HG03565 (cell line): ENCODE measurements around the gene BNC1.
"Not testable (repeated sequence)": the region's sequence is repeated elsewhere in the genome, so short reads cannot be mapped to it uniquely, and the experiment has no call there.

ENCODE experiments used
- ATAC-seq: cut with Tn5 transposase; IDR thresholded peaks from one replicate; pipeline ENCODE4 v1.9.1; 2021; ENCODE audit warnings: mild to moderate bottlenecking, moderate library complexity; ENCODE audit not compliant: unreplicated experiment

BNC1 gene

DNA sequence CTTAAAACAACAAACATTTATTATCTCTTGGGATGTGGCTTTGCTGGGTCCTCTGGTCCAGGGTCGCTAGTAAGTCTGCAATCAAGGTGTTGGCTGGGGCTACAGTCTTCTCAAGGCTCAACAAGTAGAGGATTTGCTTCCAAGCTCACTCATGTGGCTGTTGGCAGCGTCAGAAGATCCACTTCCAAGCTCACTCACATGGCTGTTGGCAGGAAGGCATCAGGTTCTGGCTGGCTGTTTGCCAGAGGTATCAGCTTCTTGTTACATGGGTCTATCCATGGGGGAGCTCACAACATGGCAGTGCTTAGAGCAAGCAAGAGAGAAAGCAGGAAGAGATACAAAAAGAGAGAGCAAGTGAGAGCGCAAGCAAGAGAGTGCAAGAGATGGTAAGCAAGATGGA is 15.0 kb upstream of the BNC1 start:
- no peak for ATAC-seq

DNA sequence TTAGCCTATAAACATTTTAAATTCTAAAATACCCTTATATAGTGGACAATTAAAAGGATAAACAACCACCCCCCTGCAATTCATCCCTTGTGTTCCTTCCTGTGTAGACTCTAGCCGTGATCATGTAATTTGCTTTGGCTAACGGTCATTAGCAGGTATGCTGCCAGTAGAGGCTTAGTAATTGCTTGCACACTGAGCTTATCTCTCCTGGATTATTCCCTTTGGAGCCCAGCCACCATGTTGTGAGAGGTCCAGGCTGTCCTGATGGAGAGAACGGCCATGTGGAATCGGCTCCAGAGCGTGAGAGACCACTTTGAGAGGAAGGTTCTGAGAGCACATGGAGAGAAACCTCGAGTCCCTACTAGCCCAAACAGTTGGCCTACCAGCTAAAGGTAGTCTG is 11.0 kb upstream of the BNC1 start:
- no peak for ATAC-seq

DNA sequence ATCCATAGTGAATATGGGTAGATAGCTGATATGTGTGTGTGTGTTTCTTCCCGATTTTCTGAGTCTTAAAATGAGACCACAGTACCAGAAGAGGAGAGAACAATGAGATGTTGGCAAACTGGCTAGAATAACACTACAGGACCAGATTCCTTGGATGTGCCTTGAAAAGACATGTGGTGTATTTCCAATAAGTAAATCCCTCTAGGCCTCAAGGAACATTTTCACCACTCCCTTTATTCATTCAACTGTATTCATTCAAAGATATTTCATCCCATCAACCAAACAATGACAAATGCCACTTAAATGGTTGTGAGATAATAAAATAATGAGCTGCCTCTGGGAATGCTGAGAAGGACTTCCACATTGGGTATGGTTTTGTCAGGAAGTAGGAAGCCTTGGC is 8.7 kb upstream of the BNC1 start:
- ATAC-seq = no peak

DNA sequence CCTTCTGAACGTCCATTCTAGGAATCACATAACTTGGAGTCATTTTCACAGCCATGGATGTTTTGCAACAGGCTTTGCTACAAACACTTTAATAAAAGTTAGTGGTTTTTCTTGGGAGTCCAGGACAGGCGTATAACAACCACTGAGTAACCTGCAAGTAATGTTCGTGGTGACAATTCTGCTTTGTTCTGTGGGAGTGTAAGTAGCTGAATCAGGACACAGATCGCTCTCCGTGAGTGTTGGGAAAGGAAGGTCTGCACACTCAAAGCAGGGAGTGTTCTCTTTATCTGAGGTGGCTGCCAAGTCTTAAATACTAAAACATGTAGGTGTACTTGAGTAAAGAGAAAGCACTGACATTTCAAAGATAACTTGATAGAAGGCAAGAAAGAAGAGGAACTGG is 7.9 kb upstream of the BNC1 start:
- ATAC-seq = no peak

DNA sequence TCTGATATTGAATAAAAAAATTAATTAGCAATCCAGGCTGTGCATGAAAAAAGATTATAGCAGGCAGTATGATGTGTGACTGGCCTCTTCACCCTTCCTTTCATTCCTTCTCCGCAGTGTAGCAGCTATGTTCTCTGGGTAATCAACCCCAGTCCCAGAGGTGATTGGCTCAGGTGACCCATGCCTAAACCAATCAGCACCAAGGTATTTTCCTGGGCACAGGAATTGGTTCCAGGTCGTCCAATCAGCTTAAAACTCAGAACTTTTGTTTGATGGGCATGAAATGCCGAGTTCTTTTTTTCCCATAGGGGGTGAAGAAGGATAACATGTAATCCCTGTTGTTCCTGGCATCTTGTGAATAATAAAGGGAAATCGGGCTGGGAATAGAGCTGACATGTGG is 5.8 kb upstream of the BNC1 start:
- no peak for ATAC-seq

DNA sequence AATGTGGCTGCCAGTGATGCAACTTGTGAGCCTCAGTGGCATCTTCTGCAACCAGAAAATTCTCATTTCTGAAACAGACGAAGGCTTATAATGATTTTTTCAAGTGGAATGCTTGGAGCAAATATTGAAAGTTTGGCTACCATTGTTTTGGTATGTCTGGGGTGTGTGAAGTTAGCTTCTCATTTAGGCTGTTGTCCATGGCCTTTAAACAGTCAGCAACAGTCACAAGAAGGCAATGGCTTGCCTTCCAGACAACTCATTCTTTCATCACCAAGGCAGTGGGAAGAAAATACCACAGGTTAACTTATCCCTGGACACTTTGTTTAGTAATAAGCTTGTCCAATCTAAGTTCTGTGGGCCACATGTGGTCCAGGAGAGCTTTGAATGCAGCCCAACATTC is 4.7 kb upstream of the BNC1 start:
- ATAC-seq = no peak

DNA sequence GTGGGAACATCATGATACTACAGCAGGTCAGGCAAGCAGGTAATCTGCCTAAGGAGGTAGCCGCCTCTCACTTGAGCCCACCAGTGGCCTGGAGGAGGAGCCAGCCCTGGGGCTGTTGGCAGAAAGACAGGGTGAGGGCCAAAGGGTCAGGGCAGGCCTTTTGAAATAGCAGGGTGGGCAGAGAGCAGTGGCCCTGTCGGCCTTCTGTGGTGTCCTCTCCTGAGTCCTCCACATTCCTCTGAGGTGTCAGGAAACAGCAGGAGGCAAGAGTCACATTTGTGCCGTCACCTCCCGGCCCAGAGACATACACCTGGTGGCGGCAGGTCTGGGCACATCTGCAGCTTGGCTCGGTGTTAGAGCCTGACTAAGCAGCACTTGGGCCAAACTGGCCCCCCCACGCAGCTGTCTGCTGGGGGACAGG is 3.9 kb upstream of the BNC1 start:
- ATAC-seq = no peak

DNA sequence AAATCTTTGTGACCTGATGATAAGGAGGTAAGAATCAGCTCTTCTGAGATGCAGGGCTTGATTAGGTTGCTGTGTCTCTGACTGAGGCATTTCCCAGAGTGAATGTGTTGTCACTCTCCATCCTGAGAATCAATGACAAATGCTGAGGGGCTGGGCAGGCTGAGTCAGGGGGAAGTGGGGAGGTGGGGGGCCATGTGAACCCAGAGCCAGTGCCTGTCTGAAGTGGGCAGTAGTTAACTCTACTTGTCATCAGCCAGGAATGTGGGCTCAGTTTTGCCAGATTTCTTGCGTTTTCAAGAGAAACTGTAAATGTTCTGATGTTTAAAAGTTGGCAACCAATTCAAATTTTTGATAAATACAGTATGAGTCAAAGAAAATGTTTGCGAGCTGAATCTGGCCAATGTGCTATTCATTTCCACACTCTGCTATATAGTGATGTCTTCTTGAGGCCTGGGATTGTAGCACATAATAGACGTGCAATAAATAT is 3.1 kb upstream of the BNC1 start:
- no peak for ATAC-seq

DNA sequence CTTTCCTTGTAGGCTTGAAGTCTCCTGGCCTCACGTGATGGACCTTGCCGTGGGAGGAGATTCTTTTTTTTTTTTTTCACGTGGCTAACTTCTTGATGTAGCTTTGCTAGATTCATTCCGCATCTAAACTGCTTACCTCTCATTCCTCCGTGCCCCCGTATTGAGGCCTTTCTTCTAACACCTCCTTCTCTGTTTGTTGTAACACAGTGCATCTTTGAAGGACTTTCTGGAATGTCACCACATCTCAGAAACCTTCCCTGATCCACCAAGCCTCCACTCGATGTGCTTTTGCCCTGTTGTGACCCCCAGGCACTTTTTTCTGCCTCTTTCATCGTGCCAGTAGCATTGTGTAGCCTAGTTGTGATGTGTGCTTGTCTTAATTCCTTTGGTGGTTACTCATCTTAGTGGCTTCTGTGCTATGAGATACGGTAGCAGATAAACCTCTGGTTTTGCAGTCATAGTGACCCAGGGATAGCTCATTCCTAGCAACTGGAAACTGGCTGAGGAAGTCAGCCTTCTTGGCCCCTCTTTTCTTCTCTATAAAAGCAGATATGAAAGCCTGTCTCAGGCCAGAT is 1.6 kb upstream of the BNC1 start:
- ATAC-seq = no peak

DNA sequence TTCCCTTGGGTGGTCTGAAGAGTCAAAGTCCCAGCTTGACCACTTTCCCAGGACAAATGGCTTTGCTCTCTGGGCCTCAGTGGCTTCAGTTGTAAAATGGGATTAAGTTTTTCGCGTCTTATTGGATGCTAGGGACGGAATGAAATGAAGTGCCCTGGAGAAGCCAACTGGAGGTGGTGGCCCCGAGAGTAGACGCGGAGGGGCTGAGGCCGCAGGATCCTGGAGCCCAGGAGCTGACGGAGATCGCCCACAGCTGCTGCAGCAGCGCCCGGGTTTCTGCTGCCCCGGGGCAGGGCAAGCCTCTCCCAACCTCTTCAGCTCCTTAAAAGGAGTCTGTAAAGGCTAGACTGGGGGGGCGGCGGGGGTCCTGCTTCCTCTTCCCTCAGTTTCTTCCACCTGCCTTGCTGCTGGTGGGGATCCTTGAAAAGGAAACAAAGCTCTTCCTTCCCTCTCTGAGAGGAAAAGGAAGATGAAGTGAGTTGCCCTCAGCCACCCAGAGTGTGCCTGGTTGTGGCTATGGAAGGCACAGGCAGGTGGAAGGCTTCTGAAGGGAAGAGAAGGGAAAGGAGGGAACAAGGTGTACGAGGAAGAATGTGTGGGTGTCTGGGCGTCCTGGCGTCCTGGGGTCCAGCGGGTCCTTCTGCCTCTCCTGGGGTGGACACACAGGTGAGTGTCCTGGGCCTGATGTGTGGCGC is 967 bp upstream of the BNC1 start:
- no peak for ATAC-seq

DNA sequence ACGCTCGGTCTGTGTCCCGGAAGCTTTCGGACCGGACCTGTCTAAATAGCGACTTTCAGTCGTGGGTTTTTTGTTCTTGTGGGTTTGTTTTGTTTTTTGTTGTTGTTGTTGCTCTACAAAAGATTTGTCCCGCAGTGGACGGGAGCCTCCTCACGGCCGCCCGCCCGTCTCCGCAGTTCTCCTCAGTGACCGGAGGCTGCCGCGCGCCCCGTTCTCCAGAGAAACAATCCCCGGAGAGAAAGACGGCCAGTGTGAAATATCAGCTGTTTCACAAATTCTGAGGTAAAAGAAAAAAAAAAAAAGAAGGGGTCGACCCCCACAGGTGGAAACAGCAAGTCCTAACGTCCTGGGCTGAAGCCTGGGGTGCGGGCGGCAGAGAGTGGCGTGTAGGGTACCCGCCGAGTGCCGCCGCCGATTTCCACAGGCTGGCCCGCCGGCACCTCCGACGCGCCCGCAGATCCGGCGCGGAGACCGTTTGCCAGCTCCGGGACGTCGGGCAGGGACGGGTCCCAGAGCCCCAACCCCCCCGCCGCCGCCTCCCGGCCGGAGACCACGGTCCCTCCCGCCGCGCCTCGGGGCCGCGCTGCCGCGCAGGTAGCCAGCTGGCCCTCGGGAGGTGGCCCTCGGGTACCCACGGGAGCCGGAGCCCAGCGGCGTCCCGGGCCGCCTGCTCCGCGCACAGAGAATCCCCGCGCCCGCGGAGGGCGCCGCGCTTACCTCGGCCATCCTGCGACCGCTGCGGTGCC is 478 bp downstream of the BNC1 start:
- ATAC-seq = no peak

DNA sequence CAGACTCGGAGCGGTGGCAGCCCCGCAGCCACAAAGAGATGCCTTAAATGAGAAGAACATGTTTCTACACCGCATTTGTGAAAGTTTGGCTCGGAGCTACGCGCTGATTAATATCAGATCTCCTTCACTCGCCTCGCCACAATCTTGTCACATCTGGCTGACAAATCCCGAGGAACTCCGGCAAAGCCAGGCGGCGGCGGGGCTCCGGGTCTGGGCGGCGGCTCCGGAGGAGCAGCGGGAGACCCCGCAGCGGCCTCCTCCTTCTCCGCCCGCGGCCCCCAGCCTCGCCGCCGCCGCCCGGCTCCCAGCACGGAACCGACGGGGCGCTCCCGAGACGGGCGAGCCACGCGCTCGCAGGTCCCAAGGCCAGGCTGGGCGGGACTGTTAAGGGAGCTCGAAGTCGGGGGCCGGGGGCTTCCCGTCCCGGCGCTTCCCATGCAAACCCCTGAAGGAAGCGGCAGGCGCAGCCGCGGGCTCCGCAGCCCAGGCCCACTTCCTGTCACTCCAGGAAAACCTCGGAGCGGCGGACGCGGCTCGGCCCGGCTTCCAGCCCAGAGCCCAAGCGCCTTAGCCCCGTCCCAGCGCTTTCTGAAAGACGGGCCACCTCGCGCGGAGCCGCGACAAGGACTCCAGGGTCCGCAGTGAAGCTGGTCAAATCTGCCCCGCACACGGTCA is 1.2 kb downstream of the BNC1 start:
- ATAC-seq = no peak

DNA sequence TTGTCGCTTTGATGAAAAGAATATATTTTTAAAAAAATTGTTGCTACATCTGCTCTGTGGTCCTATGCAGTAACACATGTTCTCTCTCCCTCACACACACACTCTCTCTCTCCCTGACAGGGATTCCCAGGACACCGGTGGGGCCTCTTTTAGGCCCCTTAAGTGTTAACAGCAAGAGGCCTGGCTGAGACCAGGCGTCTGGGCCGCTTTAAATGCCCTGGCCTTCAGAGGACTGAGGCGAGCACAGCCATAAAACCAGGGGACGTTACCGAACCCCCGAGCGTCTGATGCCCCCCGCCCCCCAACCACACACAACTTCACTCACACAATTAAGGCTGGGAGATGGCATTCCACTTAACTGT is 1.7 kb downstream of the BNC1 start:
- no peak for ATAC-seq

DNA sequence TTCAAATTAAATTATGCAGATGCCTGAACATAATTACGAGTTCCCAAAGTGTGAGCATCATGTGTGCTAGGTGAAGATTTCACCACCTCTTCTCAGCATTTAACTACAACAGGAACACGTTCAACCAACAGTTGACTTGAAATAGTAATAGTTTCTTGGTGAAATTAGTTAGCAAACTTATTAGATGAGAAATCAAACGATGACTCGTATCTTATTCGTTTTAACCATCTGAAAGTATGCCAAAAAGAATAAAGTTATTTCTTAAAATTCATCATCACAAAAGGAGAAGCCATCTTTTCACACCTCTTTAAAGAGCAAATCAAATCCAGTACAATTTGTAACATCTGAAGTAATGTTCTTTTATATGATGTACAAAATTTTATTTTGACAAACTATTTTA is 2.3 kb downstream of the BNC1 start:
- ATAC-seq = no peak

DNA sequence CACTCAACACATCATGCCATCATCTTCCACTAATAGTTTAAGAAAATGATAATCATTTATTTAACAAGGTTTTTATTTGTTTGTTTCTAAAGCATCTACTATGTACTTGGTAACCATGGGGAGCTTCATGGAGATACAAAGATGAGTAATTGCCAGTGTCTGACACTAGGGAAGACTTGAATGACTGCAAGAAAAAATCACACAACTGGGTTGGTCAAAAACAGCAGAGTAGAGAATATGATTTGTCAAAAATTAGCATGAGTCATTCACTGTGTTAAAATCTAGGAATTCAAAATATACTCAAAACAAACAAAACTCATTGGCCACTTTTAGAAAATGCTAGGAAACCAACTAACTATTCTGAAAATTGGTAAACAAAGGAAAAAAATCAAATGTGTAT is 6.3 kb downstream of the BNC1 start:
- ATAC-seq = no peak

DNA sequence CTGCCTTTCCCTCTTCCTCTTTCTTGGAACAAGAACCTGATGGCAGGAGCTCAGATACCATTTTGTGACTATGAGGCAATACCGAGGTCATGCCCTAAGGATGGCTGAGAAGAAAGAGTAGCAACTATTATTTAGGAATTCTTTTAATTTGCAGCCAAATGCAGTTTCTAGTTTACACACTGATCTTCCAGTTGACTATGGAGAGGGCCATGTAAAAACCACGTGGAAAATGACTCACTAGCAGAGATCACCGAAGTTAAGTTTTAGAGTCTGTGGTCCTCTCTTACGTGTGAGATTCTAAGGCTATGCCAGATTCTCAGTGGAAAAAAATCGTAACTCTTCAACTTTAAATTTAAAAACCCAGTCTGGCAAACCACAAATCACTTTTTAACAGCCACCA is 7.8 kb downstream of the BNC1 start:
- no peak for ATAC-seq

DNA sequence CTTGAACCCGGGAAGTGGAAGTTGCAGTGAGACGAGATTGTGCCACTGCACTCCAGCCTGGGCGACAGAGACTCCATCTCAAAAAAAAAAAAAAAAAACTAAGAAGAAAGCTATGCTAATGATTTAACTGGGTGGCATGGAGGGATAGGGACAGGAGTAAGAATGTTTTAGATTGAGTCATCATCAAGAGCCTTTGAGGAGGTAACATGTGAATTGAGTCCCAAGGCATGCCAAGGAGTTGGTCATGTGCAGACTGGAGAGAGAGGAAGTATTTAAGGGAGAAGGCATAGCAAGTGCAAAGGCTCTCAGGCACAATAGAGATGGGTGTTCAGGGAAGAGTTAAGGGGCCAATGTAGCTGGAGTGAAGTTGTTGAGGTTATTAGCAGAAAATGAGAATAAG is 9.1 kb downstream of the BNC1 start:
- ATAC-seq = no peak

DNA sequence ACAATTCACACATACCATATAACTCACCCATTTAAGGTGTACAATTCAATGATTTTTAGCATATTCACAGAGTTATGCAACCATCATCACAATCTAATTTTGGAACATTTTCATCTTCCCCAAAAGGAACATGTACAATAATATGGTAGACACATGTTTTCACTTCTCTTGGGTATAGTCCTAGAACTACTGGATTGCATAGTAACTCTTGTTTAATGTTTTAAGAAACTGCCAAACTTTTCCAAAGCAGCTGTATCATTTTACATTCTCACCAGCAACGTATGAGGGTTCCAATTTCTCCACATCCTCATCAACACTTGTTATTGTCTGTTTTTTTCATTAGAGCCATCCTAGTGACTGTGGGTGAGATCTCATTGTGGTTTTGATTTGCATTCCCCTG is 14.3 kb downstream of the BNC1 start:
- no peak for ATAC-seq

DNA sequence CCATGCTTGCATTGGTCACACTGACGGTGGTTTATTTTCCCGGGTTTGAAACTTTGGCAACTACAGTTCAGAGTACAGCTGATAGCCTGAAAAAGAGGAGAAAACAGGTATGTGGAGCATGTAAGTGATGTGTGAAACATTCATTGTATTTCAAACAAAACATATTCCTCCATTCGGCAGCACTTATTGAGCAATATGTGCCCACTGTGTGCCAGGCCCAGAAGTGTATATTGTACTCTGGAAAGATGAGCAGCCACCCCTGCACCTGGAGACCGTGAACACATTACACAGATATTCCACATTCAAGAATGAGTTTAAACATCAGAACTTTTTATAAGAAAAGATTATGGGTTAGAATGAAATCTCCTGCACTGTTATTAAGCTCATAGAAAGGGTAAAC is 16.3 kb downstream of the BNC1 start:
- ATAC-seq = no peak

DNA sequence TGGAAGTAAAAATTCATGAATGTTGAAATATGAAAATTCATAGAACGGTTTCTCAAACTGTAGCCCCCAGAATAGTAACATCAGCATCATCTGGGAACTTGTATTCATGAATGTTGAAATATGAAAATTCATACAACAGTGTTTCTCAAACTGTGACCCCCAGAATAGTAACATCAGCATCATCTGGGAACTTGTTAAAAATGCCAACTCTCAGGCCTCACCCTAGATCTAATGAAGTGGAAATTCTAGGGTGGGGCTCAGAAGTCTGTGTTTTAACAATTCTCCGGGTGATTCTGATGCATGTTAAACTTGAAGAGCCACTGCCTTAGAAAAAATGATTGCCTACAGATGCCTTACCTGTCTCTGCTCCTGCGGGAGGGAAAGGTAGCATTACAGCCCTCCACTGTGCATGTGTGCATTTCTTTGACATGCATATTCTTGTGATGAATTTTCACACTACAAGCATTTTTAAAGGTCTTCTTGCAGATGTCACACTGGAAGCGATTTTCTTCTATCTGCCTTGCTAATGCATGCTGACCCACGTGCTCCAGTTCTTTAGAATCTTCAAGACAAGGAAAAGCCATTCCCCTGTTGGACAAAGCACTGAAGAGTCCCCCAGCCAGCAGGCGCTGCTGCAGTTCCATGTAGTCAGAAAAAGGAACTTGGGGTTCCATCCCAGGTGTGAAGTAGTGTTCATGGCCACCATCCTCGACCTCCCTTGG is 21.7 kb downstream of the BNC1 start:
- no peak for ATAC-seq

DNA sequence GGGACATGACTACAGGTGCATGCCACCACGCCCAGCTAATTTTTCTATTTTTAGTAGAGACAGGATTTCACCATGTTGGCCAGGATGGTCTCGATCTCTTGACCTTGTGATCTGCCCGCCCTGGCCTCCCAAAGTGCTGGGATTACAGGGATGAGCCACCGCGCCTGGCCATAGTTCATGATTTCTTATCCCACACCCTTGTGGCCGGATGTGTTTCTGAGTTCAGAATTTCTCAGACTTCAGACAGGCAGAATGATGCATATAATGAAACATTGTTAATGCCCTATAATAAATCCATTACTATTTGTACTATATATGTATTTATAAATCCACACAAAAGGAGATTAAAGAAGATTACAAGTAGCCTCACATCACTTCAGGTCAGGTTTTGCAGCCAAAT is 22.3 kb downstream of the BNC1 start:
- not testable (repeated sequence) for ATAC-seq
